Neural progenitor cell (in vitro differentiated cells): ENCODE data around the gene GPATCH2L. TPM values are rescaled to one million over a fixed set of nuclear protein-coding genes. Genes with fewer than 3 reads are reported as not detected.

ENCODE experiments used
- DNase-seq: peaks from one replicate; pipeline ENCODE4 v3.0.0-alpha.2; 2016; ENCODE audit warnings: low spot score
- H2AFZ ChIP-seq: fragments of 200-600 bp; sonication (generic); replicated peaks from 2 replicates; pipeline ENCODE4 v1.6.1; 2016; ENCODE audit warnings: antibody characterized with exemption
- H3F3A ChIP-seq: fragments of 200-600 bp; sonication (generic); 2 replicates; pipeline ENCODE4 v1.6.1; 2016; ENCODE audit warnings: antibody characterized with exemption, low read depth
- H3K27ac ChIP-seq: fragments of 200-600 bp; sonication (generic); 2 replicates; pipeline ENCODE4 v1.5.1; 2016; ENCODE audit warnings: mild to moderate bottlenecking
- H3K27me3 ChIP-seq: fragments of 200-600 bp; sonication (generic); 2 replicates; pipeline ENCODE4 v1.6.1; 2016; ENCODE audit warnings: mild to moderate bottlenecking, moderate library complexity
- H3K36me3 ChIP-seq: fragments of 200-600 bp; sonication (generic); 2 replicates; pipeline ENCODE4 v1.5.1; 2016
- H3K4me1 ChIP-seq: fragments of 200-600 bp; sonication (generic); 2 replicates; pipeline ENCODE4 v1.6.1; 2016; ENCODE audit warnings: mixed run types
- H3K4me2 ChIP-seq: fragments of 200-600 bp; sonication (generic); 2 replicates; pipeline ENCODE4 v1.6.1; 2016
- H3K4me3 ChIP-seq: fragments of 200-600 bp; sonication (generic); 2 replicates; pipeline ENCODE4 v1.5.1; 2016
- H3K79me2 ChIP-seq: fragments of 200-600 bp; sonication (generic); 2 replicates; pipeline ENCODE4 v1.6.1; 2016; ENCODE audit warnings: low read depth
- H3K9ac ChIP-seq: fragments of 200-600 bp; sonication (generic); 2 replicates; pipeline ENCODE4 v1.6.1; 2016
- H3K9me3 ChIP-seq: fragments of 200-600 bp; sonication (generic); 2 replicates; pipeline ENCODE4 v1.5.1; 2016; ENCODE audit warnings: low read depth
- H4K20me1 ChIP-seq: fragments of 200-600 bp; sonication (generic); 2 replicates; pipeline ENCODE4 v1.6.1; 2016; ENCODE audit warnings: low read depth
- H3K27ac Mint-ChIP-seq: 3 replicates; pipeline ENCODE4 v1.8.0; 2021; ENCODE audit warnings: mixed read lengths
- H3K27me3 Mint-ChIP-seq: 2 replicates; pipeline ENCODE4 v1.8.0; 2022; ENCODE audit warnings: low read depth, mild to moderate bottlenecking, inconsistent platforms, moderate library complexity, mixed read lengths; ENCODE audit not compliant: insufficient read depth
- H3K36me3 Mint-ChIP-seq: 3 replicates; pipeline ENCODE4 v1.8.0; 2021; ENCODE audit warnings: mixed read lengths
- H3K4me1 Mint-ChIP-seq: 3 replicates; pipeline ENCODE4 v1.8.0; 2021; ENCODE audit warnings: mixed read lengths
- H3K4me3 Mint-ChIP-seq: 3 replicates; pipeline ENCODE4 v1.8.0; 2021; ENCODE audit warnings: mild to moderate bottlenecking, moderate library complexity, mixed read lengths
- H3K9me3 Mint-ChIP-seq: 3 replicates; pipeline ENCODE4 v1.8.0; 2020; ENCODE audit warnings: mixed read lengths
- CTCF ChIP-seq: fragments of 200-600 bp; sonication (generic); IDR thresholded peaks from 2 replicates; pipeline ENCODE4 v1.5.1; 2017; ENCODE audit warnings: antibody characterized with exemption, mild to moderate bottlenecking
- EZH2 ChIP-seq: fragments of 200-600 bp; sonication (generic); IDR thresholded peaks from 2 replicates; pipeline ENCODE4 v1.6.1; 2017; ENCODE audit warnings: antibody characterized with exemption, mild to moderate bottlenecking, moderate library complexity
- EZH2phosphoT487 ChIP-seq: fragments of 200-600 bp; sonication (generic); IDR thresholded peaks from 2 replicates; pipeline ENCODE4 v1.6.1; 2017; ENCODE audit warnings: antibody characterized with exemption
- total RNA-seq: library from RNA; depleted of rRNA; stranded (reverse); fragments of >200 nt; gene quantifications from 2 replicates; pipeline ENCODE4 v1.2.3, GENCODE V29; 2015; ENCODE audit warnings: low replicate concordance

GPATCH2L gene
- total RNA-seq, 1 donor from 2014 or later, result 68.2 TPM

DNA sequence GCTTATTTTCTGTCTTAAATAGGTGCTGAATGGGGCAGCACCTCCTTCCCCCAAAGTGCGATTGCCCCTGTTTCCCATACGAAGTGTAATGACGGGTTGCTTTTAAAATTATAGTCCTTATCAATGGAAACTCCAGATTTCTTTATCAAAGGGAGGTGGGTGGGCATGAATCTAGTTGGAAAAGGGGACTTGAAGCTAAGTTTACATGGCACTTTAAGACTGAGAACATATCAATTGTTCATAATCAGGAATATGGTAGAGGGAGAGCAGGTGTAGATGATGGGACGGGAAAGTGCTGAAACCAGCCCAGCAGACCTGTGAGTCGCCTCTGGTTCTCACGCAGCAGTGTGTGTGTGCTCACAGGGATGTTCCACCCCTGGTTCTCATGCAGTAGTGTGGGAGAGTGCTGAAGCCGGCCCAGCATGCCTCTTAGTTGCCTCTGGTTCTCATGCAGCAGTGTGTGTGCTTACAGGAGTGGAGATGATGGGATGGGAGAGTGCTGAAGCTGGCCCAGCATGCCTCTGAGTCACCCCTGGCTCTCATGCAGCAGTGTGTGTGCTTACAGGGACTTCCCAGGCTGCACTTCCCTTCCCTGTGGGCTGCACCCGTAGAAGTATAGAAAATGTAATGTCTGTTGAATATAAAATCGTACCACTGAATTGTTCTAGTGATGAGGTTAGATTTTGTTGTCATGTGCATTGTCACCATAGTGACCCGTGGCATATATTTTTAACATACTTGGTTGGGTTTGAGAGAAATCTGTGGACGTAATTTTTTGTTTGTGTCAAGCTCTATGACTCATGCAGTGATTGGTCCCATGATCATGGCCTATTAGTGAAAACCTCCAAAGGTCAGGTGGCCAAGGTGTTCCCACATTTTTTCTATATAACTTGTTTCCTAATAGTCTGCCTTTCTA lies 51.6 kb downstream of the GPATCH2L start:
- H3K27ac ChIP-seq, result no peak overlapping the region
- no peak overlapping the region for H3K9ac ChIP-seq
- H3K9me3 ChIP-seq, result no peaks in the 10 kb centered on the region
- no peak for TF ChIP-seq EZH2phosphoT487
- TF ChIP-seq EZH2, result no peak
- no peak for TF ChIP-seq CTCF
- Mint-ChIP-seq H3K27ac (peak overlapping the region; percentile 34), H3K4me1 (peaks cover 2% of the 10 kb centered on the region), H3K9me3 (no peaks in the 10 kb centered on the region), H3K36me3 (peaks cover 22% of the 10 kb centered on the region), H3K27me3 (no peaks in the 10 kb centered on the region), H3K4me3 (no peak overlapping the region)
- DNase-seq, result no peak
- H3K4me1 ChIP-seq, result peaks cover 3% of the 10 kb centered on the region
- H3F3A ChIP-seq, result no peaks in the 10 kb centered on the region
- H3K36me3 ChIP-seq, result peaks cover 19% of the 10 kb centered on the region
- no peak overlapping the region for H3K4me3 ChIP-seq
- H3K79me2 ChIP-seq, result no peaks in the 10 kb centered on the region
- no peak overlapping the region for H3K4me2 ChIP-seq
- no peaks in the 10 kb centered on the region for H4K20me1 ChIP-seq
- H2AFZ ChIP-seq, result no peak overlapping the region
- no peaks in the 10 kb centered on the region for H3K27me3 ChIP-seq

DNA sequence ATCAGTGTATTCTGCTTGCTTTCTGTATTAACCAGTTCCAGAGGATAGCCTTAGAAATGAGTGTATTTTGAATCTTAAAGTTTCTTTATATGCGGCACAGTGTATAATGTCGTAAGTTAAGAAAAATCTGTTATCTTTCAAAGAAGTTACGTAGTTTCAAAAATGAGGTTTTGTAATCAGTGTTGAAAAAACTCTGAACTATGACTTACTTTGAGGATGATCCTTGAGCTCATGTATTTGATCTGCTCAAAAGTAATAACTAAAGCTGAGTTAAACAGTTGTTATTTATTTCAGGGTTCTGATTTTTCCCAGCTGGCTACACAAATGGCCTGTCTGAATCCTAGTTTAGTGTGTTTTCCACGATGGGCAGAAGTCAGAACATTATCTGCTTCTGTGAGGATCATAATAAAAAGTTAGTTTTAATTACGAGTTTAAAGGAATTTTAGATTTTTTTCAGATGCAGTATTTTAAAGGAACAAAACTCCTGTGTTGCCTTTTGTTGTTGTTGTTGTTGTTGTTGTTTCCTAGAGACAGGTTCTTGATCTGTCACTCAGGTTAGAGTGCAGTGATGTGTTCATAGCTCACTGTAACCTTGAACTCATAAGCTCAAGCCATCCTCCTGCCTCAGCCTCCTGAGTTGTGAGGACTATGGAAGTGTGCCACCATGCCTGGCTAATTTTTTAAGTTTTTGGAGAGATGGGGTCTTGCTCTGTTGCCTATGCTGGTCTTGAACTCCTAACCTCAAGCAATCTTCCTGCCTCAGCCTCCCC lies 52.9 kb downstream of the GPATCH2L start:
- H3K4me1 ChIP-seq, result peaks cover 3% of the 10 kb centered on the region
- peaks cover 5% of the 10 kb centered on the region for H3K4me1 Mint-ChIP-seq
- no peaks in the 10 kb centered on the region for H3K9me3 ChIP-seq
- no peaks in the 10 kb centered on the region for H3K79me2 ChIP-seq
- TF ChIP-seq CTCF, result no peak
- no peak for TF ChIP-seq EZH2
- no peak for TF ChIP-seq EZH2phosphoT487
- DNase-seq, result no peak
- no peak overlapping the region for H3K27ac Mint-ChIP-seq
- H3K27me3 Mint-ChIP-seq, result no peaks in the 10 kb centered on the region
- H3K27ac ChIP-seq, result no peak overlapping the region
- H3K4me2 ChIP-seq, result no peak overlapping the region
- H4K20me1 ChIP-seq, result no peaks in the 10 kb centered on the region
- H2AFZ ChIP-seq, result no peak overlapping the region
- H3K4me3 ChIP-seq, result no peak overlapping the region
- peaks cover 21% of the 10 kb centered on the region for H3K36me3 Mint-ChIP-seq
- peaks cover 10% of the 10 kb centered on the region for H3K36me3 ChIP-seq
- no peak overlapping the region for H3K4me3 Mint-ChIP-seq
- no peaks in the 10 kb centered on the region for H3K27me3 ChIP-seq
- no peaks in the 10 kb centered on the region for H3K9me3 Mint-ChIP-seq
- H3F3A ChIP-seq, result no peaks in the 10 kb centered on the region
- no peak overlapping the region for H3K9ac ChIP-seq

DNA sequence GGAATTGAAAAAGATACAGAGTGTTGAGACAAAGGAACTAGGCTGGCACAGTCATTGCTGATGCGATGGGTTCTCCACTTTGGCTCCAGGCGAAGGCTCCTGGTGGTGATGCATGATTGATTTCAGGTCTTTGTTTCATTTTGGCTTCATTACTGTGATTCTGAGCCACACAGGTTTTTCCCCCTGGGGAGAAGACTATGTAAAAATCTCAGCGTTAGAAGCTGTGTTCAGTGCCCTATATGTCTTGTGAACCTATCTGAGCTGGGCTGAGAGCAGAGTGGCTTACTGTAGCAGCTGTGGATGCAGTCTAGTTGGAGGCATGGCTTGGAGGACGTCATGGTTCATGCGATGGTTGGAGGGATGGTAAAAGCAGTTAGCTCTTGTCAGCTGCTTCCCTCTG lies 54.0 kb downstream of the GPATCH2L start:
- Mint-ChIP-seq H3K4me3 (no peak overlapping the region), H3K4me1 (peaks cover 5% of the 10 kb centered on the region), H3K9me3 (no peaks in the 10 kb centered on the region), H3K27ac (no peak overlapping the region), H3K27me3 (no peaks in the 10 kb centered on the region), H3K36me3 (peaks cover 18% of the 10 kb centered on the region)
- H3K27ac ChIP-seq, result no peak overlapping the region
- H3K4me2 ChIP-seq, result no peak overlapping the region
- no peak overlapping the region for H2AFZ ChIP-seq
- H3K4me3 ChIP-seq, result no peak overlapping the region
- H3F3A ChIP-seq, result peaks cover 2% of the 10 kb centered on the region
- no peaks in the 10 kb centered on the region for H3K27me3 ChIP-seq
- DNase-seq, result no peak
- H3K9ac ChIP-seq, result no peak overlapping the region
- H3K9me3 ChIP-seq, result no peaks in the 10 kb centered on the region
- H4K20me1 ChIP-seq, result no peaks in the 10 kb centered on the region
- peaks cover 3% of the 10 kb centered on the region for H3K4me1 ChIP-seq
- H3K79me2 ChIP-seq, result no peaks in the 10 kb centered on the region
- peaks cover 6% of the 10 kb centered on the region for H3K36me3 ChIP-seq
- TF ChIP-seq CTCF (no peak), EZH2phosphoT487 (no peak), EZH2 (no peak)
